NK-92 treated with Interleukin-12 subunit alpha and Interleukin-12 subunit beta, amount 100 ng/mL, for 24 hours (cell line): ENCODE data around the gene STPG3.

ENCODE experiments used
- DNase-seq: peaks from one replicate; lab custom pipeline; 2025; lab: John Stamatoyannopoulos, UW

Gene STPG3

GRCh38 chr9:137280474-137281344 is 29.6 kb downstream of the STPG3 start:
- DNase-seq, result no peak

GRCh38 chr9:137281345-137282116 is 30.4 kb downstream of the STPG3 start:
- no peak for DNase-seq

GRCh38 chr9:137286975-137287383 is 35.9 kb downstream of the STPG3 start:
- no peak for DNase-seq

- DNase-seq, result no peak
These were observed 42.0 kb downstream of the STPG3 start for GRCh38 chr9:137293094-137293481.

- no peak for DNase-seq
These were observed 42.5 kb downstream of the STPG3 start for GRCh38 chr9:137293482-137294090.

DNA sequence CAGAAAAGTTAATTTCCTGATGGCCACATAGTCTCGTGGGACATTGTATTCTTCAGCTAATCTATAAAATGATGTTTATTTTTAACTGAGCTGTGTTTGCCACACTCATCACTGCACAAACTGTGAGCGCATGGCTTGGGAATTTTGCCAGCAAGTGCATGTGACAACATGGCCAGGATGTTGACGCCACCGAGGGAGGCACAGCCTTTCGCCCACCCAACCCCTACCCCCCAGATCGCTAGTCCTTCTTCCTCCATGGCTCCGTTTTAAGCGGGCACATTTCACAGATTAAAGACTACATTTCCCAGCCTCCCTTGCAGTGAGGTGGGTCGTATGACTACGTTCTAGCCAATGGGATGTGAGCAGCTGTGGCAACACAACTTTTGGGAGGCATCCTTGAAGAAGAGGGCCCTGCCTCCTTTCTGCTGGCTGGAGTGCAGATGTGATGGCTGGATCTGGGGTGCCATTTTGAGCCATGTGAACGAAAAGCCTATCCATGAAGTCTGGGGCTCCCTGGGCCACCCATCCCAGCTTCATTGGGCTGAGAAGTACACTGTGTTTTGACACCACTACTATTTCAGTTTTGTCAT is 43.1 kb downstream of the STPG3 start:
- DNase-seq, result no peak

GRCh38 chr9:137294681-137295237 is 43.7 kb downstream of the STPG3 start:
- DNase-seq, result no peak

GRCh38 chr9:137295238-137295811 is 44.2 kb downstream of the STPG3 start:
- DNase-seq, result no peak

- no peak for DNase-seq
These were observed 45.0 kb downstream of the STPG3 start for GRCh38 chr9:137295849-137296669.

DNA sequence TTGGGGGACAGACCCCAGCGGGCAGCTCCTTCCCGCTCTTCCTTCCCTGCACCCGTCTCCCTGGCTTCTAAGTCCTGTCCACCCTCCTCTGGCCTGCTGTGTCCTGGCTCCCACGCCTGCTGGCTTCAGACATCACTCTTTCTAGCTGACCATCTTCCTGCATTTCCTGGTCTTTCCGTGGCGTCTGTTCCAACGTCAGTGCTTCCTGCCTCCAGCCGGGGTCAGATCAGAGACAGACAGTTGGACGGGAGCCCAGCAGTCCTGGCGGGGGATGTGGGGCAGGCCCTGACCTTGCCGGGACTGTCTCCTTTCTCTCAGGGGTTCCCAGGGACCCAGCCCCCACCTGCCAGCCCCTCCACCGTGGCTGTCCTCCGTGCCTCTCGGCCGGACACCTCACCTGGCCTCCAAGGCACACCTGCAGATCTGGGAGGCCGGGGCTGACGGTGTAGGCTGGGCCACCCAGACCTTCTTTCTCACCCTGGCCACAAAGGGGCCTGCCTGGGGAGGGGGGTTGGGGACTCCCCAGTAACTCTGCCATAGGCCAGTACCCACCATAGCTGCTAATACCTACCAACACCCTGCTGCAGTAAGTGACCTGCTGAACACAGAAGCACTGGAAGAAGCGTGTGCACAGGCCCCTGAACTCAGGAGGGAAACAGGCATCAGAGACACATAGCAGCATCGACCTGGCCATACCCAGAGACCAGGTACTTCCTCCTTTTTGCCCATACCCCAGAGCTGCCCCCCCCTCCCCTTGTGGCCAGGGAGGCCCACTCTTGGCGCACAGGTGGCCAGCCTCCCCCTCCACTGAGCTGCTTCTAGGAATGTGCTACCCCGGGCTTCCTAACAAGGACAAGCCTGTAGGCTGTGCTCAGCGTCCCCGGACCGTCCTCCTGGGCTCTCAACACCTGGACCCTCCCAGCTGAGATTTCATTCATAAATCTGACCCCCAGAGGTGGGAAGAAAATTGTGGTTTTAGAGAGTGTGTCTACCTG is 45.9 kb downstream of the STPG3 start:
- DNase-seq, result no peak

DNA sequence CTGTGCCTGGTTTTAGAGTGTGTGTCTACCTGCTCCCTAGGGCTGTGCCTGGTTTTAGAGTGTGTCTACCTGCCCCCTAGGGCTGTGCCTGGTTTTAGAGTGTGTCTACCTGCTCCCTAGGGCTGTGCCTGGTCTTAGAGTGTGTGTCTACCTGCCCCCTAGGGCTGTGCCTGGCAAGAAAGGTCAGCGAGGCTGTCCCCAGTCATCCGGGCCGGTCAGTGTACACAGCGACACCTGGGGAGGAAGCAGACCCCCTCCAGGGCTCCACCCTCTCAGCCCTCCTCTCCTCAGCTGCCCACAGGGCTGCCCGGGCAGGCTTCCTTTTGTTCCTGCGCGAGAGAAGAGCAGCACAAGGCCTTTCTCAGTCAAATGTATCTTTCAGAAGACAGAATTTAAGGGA is 46.9 kb downstream of the STPG3 start:
- no peak for DNase-seq

GRCh38 chr9:137298401-137299202 is 47.5 kb downstream of the STPG3 start:
- DNase-seq, result no peak

GRCh38 chr9:137299203-137299565 is 48.1 kb downstream of the STPG3 start:
- no peak for DNase-seq

DNA sequence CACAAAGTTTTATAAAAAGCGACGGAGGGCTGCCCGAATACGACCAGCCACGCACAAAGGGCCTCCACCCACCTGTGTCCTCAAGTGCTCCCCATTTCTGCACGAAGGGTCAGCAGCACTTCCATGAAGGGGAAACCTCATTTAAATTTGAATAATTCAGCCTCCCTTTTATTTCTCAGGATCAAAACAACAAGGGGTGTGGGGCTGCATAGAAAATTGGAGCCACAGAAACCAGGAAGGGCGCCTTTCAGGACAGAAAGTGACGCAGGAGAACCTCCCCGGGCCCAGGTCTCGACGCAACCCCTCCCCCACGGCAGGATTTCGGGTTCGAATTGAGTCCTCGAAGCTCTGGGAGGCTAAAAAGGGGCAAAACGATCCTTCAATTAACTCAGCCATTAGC is 48.9 kb downstream of the STPG3 start:
- DNase-seq, result no peak

DNA sequence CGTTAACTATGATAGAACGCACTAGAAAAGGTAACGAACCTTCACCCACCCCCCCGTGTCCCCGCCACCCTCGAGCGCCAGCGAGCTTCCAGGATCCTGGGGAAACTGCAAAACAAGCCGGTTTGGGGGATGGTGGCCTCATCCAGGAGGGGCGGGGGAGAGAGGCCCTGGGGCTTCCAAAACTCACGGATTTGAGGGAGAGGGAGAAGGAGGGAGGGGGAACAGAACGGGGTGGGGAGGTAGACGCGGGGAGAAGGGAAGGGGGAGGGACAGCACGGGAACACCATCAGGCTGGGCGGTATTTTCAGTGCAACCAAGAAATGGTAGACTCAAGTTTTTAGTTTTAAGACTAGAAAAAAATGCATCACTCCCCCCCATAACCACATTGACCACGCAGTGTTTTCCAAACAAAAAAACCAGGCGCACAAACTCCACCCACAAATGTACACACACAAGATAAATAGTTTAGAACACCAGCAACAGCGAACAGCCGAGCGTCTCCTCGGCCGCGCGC is 49.5 kb downstream of the STPG3 start:
- DNase-seq, result no peak

DNA sequence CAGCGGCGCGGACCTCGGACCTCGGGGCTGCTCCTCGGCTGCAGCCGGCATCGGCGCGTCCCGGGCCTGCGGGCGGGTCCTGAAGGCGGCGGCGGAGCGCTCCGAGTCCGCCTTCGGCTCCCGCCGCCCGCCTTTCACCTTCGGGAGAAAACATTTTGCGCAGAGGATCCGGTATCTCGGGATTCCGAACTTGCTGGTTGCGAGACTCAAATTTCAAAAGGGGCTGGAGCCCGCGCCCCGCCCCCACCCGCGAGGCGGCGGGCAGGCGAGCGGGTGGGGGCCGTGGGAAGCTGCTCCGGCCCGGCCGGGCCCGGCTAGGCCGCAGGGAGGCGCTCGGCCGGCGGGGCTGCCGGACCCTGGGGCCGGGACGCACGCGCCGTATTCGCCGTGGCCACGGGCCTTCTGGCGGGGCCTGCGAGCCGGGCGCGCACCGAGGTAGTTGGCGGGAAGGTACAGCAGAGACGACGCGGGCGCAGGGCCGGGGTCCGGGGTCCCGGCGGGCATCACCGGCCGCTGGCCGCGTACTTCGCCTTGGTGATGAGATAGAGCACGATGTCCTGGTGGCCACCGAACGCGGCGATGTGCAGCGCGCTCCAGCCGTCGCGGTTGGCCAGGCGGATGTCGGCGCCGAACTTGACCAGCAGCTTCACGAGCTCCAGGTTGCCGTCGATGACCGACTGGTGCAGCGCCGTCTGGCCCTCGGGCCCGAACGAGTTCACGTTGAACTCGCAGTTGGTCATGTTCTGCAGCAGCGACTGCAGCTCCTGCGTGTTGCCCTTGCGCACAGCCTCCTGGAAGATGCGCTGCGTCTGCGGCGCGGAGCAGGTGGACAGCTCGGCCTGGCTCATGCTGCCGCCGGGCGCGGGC is 50.2 kb downstream of the STPG3 start:
- no peak for DNase-seq

- DNase-seq, result no peak
These were observed 51.0 kb downstream of the STPG3 start, which contains the start of gene NRARP for GRCh38 chr9:137302118-137302448. Gene NRARP, minus strand, starts transcription at chr9:137302271. Its CDS starts 343 bp downstream, at chr9:137301928.
